H1 (cell line): ENCODE data around the gene RNF141. TPM values are rescaled to one million over a fixed set of nuclear protein-coding genes. Genes with fewer than 3 reads are reported as not detected.

Source experiments
- CBX5 ChIP-seq: fragments of 300-800, 300-1000 bp; sonication (generic); IDR thresholded peaks from 2 replicates; pipeline ENCODE4 v1.7.1; 2016; ENCODE audit warnings: antibody characterized with exemption, low read length, low read depth
- GABPA ChIP-seq: IDR thresholded peaks from 2 replicates; pipeline ENCODE4 v1.6.1; 2011; ENCODE audit warnings: mild to moderate bottlenecking, low read length, moderate library complexity, borderline replicate concordance; ENCODE audit not compliant: insufficient read depth
- KDM4A ChIP-seq: IDR thresholded peaks from one replicate; pipeline ENCODE4 v1.7.1; 2012; ENCODE audit warnings: low read depth, mild to moderate bottlenecking, moderate library complexity, low read length, inconsistent platforms; ENCODE audit not compliant: severe bottlenecking
- PHF8 ChIP-seq: fragments of 200-600 bp; sonication (generic); conservative IDR thresholded peaks from 2 replicates; pipeline ENCODE4 v1.7.1; 2012; ENCODE audit warnings: low read depth, mild to moderate bottlenecking, inconsistent platforms, low read length, moderate library complexity
- RXRA ChIP-seq: IDR thresholded peaks from 2 replicates; pipeline ENCODE4 v1.6.1; 2011; ENCODE audit warnings: low read depth, mild to moderate bottlenecking, low read length, moderate library complexity; ENCODE audit not compliant: insufficient read depth
- SIRT6 ChIP-seq: IDR thresholded peaks from one replicate; pipeline ENCODE4 v1.7.1; 2012; ENCODE audit warnings: low read length, inconsistent platforms
- polyA plus RNA-seq, 7 experiments: library from polyadenylated mRNA; depleted of rRNA in 3 of 7; stranded (reverse) in 5 of 7; unstranded in 2 of 7; fragments of >200 nt in 5 of 7; fragments of 200-250 nt in 2 of 7; gene quantifications; 1 replicate in 5 of 7; 2 replicates in 1 of 7; 4 replicates in 1 of 7; pipeline versions ENCODE4 v1.2.1 to v1.2.3, GENCODE V29; 2011 to 2013; ENCODE audit warnings: missing spikeins in 2 of 7, mixed read lengths in 2 of 7
- total RNA-seq: library from RNA; stranded (reverse); fragmentation: NEBNext Ultra II Directional; extraction: Animal tissue kit (Norgen Biotek cat#: 25700); gene quantifications from 2 replicates; pipeline ENCODE4 v1.2.1, GENCODE V29; 2021

Gene RNF141
- total and polyA plus RNA-seq, 2 of the 8 experiments (the other 6 are each of a cell fraction or from before 2014, with no cell fraction given): 8.5 to 22.8 TPM

DNA sequence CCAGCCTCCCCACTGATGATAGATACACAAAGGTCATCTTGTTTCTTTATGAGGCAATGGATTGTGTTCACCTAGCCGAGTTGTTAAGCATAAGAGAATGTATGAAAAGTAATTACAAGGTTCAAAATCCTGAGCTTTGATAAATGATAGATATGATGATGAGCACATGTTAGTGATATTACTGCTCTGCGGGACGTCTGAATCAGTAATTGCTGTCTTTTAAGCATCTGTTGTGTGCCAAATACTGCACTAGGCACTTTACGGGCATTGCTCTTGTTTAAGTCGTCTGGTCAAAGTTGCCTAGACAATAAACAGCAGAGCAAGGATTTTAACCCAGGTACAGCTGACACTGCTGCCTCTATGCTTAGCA is 559 bp upstream of the RNF141 start (continued):
- no peak for TF ChIP-seq KDM4A
- no peak for TF ChIP-seq GABPA
- no peak for TF ChIP-seq SIRT6
- TF ChIP-seq RXRA: no peak
- TF ChIP-seq CBX5: no peak
- TF ChIP-seq PHF8: no peak
